PFSK-1 (cell line): ENCODE measurements around the gene YARS1.

ENCODE experiments used
- FOXP2 ChIP-seq: optimal IDR thresholded peaks from 2 replicates; pipeline ENCODE3; 2011; ENCODE audit warnings: borderline replicate concordance, control low read depth, inconsistent platforms; ENCODE audit not compliant: insufficient read depth; ENCODE audit errors: extremely low read length, extremely low read depth
- POLR2AphosphoS5 ChIP-seq: IDR thresholded peaks from 2 replicates; pipeline ENCODE4 v1.6.1; 2012; ENCODE audit warnings: low read depth, mild to moderate bottlenecking, control low read depth, low read length, moderate library complexity
- SIN3A ChIP-seq: IDR thresholded peaks from 2 replicates; pipeline ENCODE4 v1.6.1; 2012; ENCODE audit warnings: mild to moderate bottlenecking, low read length, moderate library complexity, borderline replicate concordance; ENCODE audit not compliant: insufficient read depth
- TAF1 ChIP-seq: IDR thresholded peaks from 2 replicates; pipeline ENCODE4 v1.6.1; 2012; ENCODE audit warnings: low read length, control low read depth, borderline replicate concordance; ENCODE audit not compliant: insufficient read depth
- TF ChIP-seq, protein P1 (sequence below), 2 experiments: IDR thresholded peaks; 2 replicates each; pipeline versions ENCODE4 v1.6.1 to v1.8.0; 2011 to 2012; ENCODE audit warnings: low read depth in 2 of 2, low read length in 2 of 2, control low read depth in 1 of 2, inconsistent platforms in 1 of 2, mild to moderate bottlenecking in 1 of 2, moderate library complexity in 1 of 2; ENCODE audit not compliant: insufficient read depth in 1 of 2

Gene YARS1

DNA sequence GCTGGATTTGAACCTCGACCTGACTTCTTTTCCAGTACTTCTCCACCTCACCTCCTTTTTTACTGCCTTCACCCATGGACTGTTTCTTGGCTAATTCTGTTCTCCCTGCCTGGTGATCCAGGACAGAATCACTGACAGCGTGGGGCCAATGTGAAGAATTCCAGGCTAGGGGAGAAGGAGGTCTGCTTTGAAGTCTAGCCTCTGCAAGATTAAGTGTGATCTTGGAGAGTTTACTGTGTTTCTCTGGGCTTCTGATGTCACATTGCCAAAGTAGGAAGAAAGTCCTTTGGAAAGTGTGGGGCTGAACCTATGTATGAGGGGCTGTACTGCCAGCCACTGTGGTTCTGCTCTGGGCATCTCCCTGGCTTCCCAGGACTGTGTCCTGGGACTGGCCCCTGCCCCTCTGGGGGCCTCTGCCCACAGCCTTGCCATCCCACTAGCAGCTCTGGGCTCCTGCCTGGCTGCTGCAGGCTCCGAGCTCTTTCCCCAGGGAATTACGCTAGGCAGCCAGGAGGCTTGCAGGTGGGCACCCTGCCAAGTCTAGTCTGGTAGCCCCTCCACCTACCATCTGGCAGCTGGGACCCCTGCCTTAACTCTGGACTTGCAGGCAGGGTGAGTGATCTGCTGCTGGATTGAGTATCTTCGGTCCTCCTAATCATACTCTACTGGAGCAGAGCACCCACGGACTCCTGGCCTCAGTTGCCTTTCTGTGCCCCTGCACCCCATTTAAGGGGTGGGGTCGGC, 52.2 kb downstream of the YARS1 start:
- no peak for TF ChIP-seq SIN3A
- TF ChIP-seq, protein P1, sequence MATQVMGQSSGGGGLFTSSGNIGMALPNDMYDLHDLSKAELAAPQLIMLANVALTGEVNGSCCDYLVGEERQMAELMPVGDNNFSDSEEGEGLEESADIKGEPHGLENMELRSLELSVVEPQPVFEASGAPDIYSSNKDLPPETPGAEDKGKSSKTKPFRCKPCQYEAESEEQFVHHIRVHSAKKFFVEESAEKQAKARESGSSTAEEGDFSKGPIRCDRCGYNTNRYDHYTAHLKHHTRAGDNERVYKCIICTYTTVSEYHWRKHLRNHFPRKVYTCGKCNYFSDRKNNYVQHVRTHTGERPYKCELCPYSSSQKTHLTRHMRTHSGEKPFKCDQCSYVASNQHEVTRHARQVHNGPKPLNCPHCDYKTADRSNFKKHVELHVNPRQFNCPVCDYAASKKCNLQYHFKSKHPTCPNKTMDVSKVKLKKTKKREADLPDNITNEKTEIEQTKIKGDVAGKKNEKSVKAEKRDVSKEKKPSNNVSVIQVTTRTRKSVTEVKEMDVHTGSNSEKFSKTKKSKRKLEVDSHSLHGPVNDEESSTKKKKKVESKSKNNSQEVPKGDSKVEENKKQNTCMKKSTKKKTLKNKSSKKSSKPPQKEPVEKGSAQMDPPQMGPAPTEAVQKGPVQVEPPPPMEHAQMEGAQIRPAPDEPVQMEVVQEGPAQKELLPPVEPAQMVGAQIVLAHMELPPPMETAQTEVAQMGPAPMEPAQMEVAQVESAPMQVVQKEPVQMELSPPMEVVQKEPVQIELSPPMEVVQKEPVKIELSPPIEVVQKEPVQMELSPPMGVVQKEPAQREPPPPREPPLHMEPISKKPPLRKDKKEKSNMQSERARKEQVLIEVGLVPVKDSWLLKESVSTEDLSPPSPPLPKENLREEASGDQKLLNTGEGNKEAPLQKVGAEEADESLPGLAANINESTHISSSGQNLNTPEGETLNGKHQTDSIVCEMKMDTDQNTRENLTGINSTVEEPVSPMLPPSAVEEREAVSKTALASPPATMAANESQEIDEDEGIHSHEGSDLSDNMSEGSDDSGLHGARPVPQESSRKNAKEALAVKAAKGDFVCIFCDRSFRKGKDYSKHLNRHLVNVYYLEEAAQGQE (IDR thresholded peaks at IDR 0.05; ENCODE audit: insufficient read depth in 1 of 2, low read depth in 2 of 2, low read length in 2 of 2): no peak
- TF ChIP-seq FOXP2: no peak
- TF ChIP-seq TAF1: no peak
- TF ChIP-seq POLR2AphosphoS5: no peak

DNA sequence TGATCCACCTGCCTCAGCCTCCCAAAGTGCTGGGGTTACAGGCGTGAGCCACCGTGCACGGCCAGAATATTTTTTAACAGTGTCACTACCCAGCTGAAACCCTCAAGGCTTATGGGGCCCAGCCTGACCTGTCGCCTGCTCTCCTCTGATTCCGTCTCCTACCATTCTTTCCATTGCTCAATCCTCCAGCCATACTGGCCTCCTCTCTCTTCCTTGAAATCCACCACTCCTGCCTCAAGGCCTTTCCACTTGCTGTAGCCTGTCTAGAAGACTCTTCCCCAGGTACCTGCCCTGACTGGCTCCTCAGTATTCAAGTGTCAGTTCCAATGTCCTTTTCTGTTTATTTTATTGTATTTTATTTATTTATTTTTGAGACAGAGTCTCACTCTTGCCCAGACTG, 53.9 kb downstream of the YARS1 start:
- TF ChIP-seq FOXP2: no peak

DNA sequence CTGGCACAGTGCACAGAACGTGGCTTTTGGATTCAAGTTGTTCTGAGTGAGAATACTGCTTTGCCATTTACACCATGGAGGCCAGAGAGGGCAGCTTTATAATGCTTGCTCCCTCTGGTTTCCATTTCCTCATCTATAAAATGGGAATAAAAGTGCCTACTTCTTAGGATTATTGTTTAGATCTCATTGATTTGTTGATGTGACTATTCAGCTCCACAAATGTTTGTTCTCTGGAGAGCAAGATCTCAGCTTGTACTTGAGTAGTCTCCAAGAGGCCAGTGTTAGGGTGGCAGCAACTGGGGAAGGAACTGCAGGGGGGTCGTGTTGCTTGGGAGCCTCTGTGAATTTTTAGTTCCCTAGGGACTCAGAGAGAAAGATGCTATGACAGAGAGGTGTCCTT, 55.2 kb downstream of the YARS1 start:
- TF ChIP-seq, protein P1 (IDR thresholded peaks at IDR 0.05; ENCODE audit: insufficient read depth in 1 of 2, low read depth in 2 of 2, low read length in 2 of 2): no peak

- TF ChIP-seq POLR2AphosphoS5 (no peak), FOXP2 (no peak), TAF1 (no peak), SIN3A (no peak)
- TF ChIP-seq, protein P1 (IDR thresholded peaks at IDR 0.05; ENCODE audit: insufficient read depth in 1 of 2, low read depth in 2 of 2, low read length in 2 of 2): no peak
These were observed 55.8 kb downstream of the YARS1 start for GRCh38 chr1:32761253-32761877.

GRCh38 chr1:32759997-32760623, 57.0 kb downstream of the YARS1 start:
- TF ChIP-seq, protein P1 (IDR thresholded peaks at IDR 0.05; ENCODE audit: insufficient read depth in 1 of 2, low read depth in 2 of 2, low read length in 2 of 2): no peak
- TF ChIP-seq SIN3A: no peak
- TF ChIP-seq TAF1: no peak
- TF ChIP-seq FOXP2: no peak
- TF ChIP-seq POLR2AphosphoS5: no peak
